GM21786 (cell line): ENCODE data around the gene STK40.

Experiments used
- ATAC-seq: cut with Tn5 transposase; IDR thresholded peaks from one replicate; pipeline ENCODE4 v1.9.1; 2021; ENCODE audit not compliant: unreplicated experiment

Gene STK40

DNA sequence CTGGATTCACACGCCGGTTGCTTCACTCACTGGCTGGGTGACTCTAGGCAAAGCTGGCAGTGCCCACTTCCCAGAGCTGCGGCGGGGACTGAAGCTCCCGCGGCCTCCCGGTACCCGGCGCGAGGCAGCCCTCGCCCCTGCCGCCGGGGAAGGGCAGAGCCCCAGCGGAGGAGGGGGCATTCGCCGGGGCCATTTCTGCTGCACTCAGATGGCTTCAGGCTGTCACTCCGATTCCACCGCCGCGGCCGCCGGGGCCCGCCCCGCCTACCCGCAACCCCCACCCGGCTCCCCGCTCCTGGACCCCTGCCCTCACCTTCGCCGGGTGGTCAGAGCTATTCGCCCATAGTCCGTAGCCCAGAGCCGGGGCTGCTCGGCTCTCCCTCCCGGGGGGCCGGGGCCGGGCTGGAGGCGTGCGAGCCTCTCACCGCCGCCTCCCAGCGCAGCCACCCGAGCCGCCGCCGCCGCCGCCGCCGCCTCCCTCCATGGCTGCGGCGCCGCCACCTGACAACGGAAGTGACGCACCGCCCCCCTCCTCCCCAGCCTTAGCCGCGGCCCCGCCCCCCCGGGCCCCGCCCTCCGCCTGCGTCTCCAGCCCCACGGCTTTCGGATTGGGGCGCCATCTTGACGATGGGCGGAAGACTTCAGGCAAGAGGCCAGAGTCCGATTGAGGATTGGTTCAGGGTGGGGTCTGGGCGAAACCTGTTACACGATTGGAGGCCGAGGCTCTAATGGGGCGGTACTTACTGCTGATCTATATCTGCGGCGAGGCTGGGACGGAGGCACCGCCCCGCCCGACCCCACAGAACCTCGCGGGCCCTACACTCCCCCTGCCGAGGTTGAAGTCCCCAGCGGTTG, at the start of gene STK40:
Gene STK40 (minus strand): TSS at position 515 of the 855 bp plus-strand sequence. CDS start 24,592 bp downstream, outside the sequence.
- ATAC-seq, result peak; percentile 78

GRCh38 chr1:36433102-36433501, 47.4 kb upstream of the STK40 start:
- no peak for ATAC-seq

DNA sequence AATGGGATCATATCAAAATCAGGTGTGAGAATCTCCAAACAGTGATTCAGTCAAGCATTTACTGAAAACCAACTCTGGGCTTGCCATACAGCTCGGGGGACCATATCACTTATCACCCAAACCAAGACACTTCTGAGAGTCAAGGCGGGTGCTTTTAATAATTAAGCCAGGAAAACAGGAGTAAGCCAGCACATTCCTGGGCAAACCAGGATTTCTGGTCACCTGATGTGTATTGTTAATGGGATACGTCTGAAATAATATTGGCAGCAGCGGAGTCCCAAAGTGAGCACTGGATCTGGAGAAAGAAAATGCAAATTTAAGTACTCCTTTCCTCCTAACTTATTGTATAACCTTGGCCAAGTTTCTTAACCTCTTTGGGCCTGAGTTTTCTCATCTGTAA, 46.9 kb upstream of the STK40 start:
- ATAC-seq, result no peak

DNA sequence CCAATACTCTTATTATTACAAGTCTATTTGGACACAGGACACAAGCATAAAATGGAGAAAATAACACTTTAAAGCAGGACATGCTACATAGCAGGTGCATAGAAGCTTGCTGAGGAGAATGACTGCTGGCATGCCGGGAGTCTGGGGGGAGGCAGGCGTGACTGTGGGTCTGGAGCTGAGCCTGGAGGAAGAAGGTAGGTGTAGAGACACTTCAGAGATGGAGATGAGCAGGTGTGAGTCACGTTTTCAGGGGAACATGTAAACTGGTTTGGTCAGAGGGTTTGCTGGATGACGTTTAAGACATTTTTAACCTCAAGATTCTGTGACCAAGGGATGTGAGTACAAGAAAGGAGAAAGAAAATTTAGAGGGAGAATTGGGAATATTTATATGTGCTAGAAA, 40.1 kb upstream of the STK40 start:
- ATAC-seq, result no peak

GRCh38 chr1:36421649-36422048, 35.9 kb upstream of the STK40 start:
- no peak for ATAC-seq

DNA sequence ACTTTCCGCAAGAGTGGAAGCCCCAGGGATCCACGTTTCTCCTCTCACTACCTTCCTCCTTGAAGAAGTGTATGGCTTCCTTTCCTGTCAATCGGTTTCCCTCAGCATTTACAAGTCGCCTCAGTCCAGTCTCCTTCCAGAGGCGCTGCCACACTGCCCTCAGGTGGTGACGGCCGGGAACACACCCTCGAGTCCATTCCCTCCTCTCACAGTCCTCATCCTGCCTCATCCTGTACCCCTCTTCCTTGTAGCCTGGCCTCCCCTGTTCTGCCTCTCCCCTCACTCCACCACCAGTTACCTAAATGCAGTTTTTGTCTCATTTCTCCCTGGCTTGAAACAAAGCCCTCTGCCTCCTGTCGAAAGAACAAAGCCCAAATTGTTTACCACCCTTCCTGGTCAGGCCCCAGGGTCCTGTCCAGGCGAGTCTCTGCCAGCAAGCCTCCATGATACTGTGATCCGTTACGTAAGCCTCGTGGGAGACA, 35.2 kb upstream of the STK40 start:
- ATAC-seq, result peak; percentile 76

GRCh38 chr1:36420409-36420808, 34.7 kb upstream of the STK40 start:
- no peak for ATAC-seq

GRCh38 chr1:36419569-36419968, 33.8 kb upstream of the STK40 start:
- ATAC-seq, result no peak

GRCh38 chr1:36419140-36419539, 33.4 kb upstream of the STK40 start:
- no peak for ATAC-seq

DNA sequence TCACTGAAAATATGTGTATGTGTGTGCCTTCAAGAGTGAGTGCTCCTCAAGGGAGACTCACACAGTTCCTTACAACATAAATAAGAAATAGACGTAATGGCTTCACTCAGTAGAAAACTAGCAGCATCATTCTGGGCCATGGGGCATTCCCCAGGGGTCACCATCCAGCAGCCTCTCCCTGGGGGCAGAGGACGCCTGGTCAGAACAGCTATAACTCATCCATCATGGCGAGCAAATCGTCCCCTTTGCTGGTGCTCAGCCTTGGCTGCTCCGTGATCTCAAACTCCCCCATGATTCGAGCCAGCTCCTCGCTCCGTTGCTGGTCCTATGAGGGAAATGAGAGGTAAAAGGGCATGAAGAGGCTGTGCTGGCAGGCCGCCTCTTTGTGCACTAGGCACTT, 32.2 kb upstream of the STK40 start:
- no peak for ATAC-seq

GRCh38 chr1:36415661-36416326, 30.1 kb upstream of the STK40 start:
- ATAC-seq, result no peak

GRCh38 chr1:36414384-36414783, 28.7 kb upstream of the STK40 start:
- no peak for ATAC-seq

GRCh38 chr1:36411674-36412648, 26.2 kb upstream of the STK40 start:
- ATAC-seq, result no peak

GRCh38 chr1:36408479-36408878, 22.8 kb upstream of the STK40 start:
- ATAC-seq, result no peak

DNA sequence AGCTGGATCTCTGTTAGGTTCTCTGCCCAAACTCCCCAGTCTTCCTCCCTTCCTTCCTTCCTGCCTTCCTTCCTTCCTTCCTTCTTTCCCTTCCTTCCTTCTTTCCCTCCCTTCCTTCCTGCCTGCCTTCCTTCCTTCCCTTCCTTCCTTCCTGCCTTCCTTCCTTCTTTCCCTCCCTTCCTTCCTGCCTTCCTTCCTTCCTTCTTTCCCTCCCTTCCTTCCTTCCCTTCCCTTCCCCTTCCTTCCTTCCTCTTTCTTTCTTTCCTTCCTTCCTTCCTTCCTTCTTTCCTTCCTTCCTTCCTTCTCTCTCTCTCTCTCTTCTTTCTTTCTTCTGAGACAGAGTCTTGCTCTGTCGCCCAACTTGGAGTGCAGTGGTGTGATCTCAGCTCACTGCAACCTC, 20.7 kb upstream of the STK40 start:
- ATAC-seq, result no peak

GRCh38 chr1:36402504-36402890, 16.8 kb upstream of the STK40 start:
- ATAC-seq, result no peak

DNA sequence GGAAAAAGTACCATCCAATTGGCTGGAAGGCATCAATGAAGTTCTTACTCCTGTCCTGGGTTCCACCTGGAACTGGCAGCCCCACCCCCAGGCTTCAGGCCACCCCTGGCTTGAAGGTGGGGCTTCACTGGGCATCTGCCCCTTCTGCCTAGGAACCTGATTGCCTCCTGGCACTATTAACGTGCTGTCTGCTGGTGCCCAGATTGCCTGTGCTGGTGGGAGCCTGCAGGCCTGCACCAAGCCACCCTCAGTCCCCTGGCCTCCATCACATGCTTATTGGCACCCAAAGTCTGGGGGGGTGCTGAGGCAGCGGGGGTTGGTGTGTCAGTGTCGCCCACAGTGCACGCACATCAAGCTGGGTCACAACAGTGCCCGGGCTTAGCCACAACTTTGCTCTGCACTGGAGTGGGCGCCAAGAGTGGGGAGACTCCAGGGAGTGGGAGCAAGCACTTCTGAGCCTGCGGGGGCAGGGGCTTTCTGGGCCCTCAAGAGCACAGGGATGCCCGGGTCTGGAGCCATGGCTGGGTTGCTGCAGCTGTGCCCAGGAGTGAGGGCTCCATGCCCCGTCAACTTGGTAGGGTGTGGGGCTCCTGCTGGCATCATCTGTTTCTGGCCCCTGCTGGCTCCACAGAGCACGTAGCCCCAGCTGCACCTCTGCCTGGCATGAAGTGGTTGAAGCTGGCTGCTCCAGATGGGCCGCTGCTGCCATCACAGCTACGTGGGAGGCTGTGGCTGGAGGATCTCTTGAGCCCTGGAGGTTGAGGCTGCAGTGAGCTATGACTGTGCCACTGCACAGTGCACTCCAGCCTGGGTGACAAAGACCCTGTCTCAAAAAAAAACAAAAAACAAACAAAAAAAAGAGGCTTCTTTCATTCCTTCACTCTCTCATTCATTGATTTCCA, 16.1 kb upstream of the STK40 start:
- no peak for ATAC-seq

DNA sequence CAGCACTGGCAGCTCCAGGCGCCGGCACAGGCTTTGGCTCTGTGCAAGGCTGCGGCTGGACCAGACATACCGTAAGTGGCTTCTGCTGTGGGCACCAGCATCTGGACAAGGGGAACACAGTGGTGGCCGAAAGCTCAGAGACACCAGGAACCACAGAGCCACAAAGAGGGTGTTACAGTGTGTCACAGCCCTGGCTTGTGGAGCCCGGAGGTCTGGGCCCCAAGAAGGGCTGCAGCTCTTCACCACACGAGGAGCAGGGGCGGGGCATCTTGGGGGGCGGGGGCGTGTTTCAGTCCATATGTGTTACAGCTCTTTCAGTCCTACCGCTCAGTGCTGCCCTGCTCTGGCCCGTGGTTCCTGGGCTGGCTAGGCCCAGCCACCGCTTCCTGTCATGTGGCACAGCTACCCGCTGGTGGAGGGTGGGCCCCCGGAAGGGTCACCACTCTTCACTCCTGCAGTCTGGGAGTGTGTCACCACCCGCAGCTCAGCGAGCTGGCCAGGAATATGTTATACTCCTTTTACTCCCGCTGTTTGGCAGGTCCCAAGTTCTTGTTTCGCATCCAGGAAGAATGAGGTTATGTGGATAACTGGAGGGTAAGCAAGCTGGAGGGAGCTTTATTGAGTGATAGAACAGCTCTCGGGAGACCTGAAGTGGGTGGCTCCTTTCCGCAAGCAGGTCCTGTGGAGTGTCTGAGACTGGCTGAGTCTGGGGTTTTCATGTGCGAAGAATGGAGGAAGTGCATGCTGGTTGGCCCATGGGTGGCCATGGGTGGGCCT, 15.3 kb upstream of the STK40 start:
- ATAC-seq, result peak; percentile 42

- no peak for ATAC-seq
Measured at GRCh38 chr1:36400514-36400824, 14.7 kb upstream of the STK40 start.
